ENCODE results near the gene GPR85.
"Not testable (repeated sequence)": the region's sequence is repeated elsewhere in the genome, so short reads cannot be mapped to it uniquely, and the experiment has no call there.

The GPR85 gene

DNA sequence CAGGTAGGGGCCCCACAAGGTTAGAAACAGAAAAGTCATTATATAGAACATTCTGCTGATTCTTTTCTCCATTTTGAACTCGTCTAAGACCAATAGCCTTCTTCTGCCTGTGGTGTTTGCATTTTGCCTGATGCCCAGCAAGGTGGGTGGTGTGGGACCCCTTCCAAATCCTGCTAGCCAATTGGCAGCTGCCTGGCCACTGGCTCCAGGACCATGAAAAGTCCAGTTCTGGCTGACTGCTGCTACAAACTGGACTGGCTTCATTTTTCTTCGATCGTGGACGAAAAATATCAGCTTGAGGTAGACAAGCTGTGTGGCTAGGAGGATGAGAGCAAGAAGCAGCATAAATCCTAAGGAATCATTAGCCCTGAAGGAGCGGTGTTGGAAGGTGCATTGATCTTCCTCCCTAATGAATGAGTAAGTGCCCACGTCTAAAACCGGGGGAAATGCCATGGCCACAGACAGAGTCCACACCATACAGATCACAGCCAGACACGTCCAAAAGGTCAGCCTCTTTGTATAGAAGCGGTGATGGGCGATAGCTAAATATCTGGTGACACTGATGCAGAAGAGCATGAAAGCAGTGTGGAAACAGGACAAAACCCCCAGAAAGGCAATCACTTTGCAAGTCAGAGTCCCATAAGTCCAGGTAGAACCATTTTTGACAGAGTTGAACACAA is 2.7 kb downstream of the GPR85 start:
- no peak for FAIRE-seq

- FAIRE-seq = no peak
Measured at GRCh38 chr7:113083132-113083815, 3.4 kb downstream of the GPR85 start.

- FAIRE-seq = no peak
Measured at GRCh38 chr7:113078331-113078730, 8.3 kb downstream of the GPR85 start.

- no peak for FAIRE-seq
Measured at GRCh38 chr7:113076703-113077102, 9.9 kb downstream of the GPR85 start.

- FAIRE-seq = no peak
Measured at GRCh38 chr7:113071465-113071864, 15.2 kb downstream of the GPR85 start.

- FAIRE-seq = no peak
Measured at GRCh38 chr7:113062499-113062898, 24.1 kb downstream of the GPR85 start.

- FAIRE-seq = no peak
Measured at GRCh38 chr7:113060100-113060499, 26.5 kb downstream of the GPR85 start.

GRCh38 chr7:113054938-113055337 is 31.7 kb downstream of the GPR85 start:
- FAIRE-seq = no peak

GRCh38 chr7:113054272-113054671 is 32.4 kb downstream of the GPR85 start:
- not testable (repeated sequence) for FAIRE-seq

DNA sequence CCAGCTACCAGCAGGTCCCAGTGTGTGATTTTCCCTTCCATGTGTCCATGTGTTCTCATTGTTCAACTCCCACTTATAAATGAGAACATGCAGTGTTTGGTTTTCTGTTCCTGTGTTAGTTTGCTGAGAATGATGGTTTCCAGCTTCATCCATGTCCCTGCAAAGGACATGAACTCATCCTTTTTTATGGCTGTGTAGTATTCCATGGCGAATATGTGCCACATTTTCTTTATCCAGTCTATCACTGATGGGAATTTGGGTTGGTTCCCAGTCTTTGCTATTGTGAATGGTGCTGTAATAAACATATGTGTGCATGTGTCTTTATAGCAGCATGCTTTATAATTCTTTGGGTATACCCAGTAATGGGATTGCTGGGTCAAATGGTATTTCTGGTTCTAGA is 37.4 kb downstream of the GPR85 start:
- FAIRE-seq = not testable (repeated sequence)

DNA sequence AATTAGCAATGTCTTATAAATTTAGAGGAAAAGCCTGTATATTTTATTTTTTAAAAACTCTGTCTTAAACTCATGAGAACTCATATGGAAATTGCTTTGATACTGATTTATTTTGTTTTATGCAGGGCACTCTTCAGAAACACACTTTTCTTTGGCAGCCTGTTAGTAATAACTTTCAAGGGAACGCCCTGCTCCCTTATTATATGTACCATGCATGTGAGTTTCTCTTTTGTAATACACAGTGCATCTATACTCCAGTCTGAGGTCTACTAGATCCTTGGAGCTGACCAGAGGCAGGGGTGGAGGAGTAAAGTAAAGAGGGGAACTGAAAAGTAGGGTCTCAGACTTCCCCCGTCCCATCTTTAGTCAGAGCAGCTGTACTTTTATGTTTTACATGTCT is 40.2 kb downstream of the GPR85 start:
- no peak for FAIRE-seq

- FAIRE-seq = no peak
Measured at GRCh38 chr7:113045379-113045778, 41.2 kb downstream of the GPR85 start.

DNA sequence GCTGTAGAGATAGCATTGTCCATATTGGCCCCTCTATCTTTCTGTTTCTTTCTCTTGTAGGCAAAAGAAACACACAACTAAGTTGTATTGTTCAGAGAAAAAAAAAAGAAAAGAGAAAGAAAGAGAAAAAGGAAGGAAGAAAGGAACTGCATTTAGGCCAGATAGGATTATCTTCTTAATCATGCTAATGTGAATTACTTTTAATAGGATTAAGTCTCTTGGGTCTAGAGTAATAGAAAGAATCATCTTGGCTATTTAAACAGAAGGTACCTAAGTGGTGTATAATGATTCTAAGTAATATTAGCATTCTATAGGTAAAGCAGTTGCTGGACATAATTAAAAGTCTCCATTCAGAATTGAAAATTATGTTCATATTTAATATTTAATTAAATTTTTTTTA is 42.2 kb downstream of the GPR85 start:
- no peak for FAIRE-seq

GRCh38 chr7:113040849-113041248 is 45.8 kb downstream of the GPR85 start:
- FAIRE-seq = no peak

GRCh38 chr7:113033959-113034358 is 52.7 kb downstream of the GPR85 start:
- FAIRE-seq = no peak

Data from G401.6 (cell line).